DMS114 treated with DMSO at 0.1 percent for 48 hours (cell line): ENCODE measurements around the gene ELK3.

Experiments
- DNase-seq: peaks from one replicate; lab custom pipeline; 2025; ENCODE audit not compliant: unreplicated experiment; lab: John Stamatoyannopoulos, UW

ELK3 gene

DNA sequence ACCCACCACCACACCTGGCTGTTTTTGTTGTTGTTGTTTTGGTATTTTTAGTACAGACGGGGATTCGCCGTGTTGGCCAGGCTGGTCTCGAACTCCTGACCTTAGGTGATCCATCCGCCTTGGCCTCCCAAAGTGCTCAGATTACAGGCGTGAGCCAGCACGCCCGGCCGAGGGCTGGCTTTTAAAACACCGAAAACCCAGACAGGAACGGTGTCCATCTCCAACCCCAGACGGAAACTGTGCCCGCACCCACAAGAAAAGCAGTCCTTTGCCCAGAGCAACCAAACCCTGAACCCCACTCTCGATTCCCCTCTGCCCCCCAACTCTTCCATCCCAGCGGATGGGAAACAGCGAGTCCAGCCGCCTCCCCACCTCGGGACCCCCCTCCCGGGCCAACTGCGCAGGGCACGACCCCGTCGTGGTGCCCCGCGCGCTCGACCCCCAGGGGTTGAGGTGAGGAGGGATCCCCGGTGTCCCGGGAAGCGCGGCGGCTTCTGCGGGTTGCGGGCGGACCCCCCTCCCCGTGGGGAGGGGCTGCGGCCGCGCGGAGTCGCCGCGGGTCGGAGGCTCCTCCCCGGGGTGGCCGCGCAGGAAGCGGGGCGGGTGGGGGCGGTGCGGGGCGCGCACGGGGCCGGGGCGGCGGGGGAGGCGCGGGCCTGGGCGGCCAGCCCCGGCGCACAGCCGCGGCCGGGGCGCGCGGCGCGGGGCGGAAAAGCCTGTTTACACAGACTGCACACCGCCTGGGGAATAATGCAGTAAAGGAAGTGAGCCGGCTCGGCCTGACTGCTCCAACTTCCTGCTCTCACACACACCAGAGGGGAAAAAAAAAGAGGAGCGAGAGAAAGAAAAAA, at the start of gene ELK3:
Gene ELK3, plus strand, starts transcription at position 651 of the 851 bp plus-strand sequence.
- DNase-seq: peak; percentile 10

DNA sequence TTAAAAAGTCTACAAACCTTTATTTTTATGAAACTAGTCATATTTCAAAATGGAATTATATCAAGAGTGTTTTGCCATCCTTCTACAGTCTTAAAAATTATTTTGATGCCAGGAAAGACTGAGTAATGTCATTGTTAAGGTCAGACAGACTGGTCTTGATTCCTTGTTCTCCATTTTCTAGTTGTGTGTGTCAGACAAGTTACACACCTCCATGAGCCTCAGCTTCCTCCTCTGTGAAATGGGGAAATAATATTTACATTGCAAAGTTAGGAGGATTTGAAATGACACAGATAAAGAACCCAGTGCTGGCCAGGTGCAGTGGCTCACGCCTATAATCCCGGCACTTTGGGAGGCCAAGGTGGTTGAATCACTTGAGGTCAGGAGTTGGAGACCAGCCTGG, 47.4 kb upstream of the ELK3 start:
- no peak for DNase-seq

DNA sequence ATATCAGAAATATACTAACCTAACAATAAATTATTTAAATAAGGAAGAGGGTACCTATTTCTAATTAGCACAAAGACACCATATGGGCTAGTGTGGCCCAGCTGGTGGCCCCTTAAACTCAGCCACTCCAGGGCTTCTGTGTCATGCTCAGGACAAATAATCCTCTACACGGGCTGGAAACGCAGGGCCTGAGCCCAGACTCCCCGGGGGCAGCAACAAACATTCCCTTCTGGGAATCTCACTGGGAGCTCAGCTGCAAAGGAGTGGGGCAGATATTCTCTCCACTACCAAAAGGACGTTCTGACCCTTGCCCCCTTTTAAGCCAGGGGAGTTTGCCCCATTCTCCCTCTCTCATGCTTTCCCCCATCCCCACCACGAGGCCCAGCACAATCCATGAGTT, 43.7 kb upstream of the ELK3 start:
- DNase-seq: no peak

DNA sequence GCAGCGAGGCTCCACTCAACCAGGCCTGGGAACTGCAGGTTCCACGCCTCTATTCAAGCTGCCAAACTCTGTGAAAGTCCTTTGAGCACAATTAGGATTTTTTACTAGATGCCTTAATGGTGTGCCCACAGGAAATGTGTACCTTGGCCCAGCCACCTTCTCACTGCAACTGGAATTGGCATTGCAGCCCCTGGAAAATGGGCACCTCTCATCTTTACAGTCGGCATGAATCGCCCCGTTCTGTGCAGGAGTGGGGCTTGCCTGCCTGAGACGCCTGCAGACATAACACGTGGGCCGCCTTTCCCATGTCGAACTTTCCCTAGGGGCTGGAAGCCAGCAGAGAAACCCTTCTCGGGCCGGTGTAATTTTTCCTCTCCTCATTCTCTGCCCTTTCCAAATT, 42.0 kb upstream of the ELK3 start:
- no peak for DNase-seq

DNA sequence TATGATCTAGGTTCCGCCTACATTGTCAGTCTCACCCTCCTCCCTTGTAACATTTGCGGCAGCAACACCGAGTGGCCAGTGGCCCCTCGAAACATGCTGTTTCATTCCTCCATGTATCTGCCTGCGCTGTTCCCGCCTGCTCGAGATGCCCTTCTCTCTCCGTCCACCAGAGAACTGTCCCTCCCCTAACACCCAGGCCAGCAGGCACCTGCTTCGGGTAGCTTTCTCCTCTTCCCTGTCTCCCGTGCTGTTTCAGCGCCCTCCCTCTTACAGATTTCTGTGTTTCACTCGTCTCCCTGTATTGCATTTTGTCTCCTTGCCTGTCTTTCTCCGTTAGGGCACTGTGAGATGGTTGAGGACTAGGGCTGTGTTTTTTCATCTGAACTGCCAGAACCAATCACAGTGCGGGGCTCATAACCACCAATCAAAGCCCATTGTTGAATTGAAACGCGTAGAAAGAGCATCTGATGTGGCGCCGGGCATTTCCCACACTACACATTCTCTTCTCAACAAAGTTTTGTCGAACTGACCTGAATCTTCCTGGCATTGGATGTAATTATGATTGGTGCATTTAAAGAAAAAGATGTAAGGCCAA, 40.9 kb upstream of the ELK3 start:
- DNase-seq: peak; percentile 76

DNA sequence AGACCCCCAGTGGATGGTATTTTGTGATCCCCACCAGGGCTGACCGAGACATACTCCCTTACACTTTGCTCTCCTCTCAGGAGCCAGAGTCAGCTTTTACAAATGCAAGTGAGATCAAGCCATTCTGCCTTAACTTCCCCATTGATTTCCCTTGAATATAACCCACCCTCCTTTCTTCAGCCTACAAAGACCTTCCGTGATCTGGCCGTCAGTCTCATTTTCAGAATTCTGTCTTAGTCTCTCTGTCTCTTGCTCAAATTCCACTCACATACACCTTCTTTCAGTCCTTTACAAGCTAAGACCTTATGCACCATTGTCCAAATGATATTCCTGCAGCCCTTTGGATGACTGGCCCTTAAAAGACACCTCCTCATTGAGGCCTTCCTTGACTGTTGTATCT, 39.0 kb upstream of the ELK3 start:
- no peak for DNase-seq

DNA sequence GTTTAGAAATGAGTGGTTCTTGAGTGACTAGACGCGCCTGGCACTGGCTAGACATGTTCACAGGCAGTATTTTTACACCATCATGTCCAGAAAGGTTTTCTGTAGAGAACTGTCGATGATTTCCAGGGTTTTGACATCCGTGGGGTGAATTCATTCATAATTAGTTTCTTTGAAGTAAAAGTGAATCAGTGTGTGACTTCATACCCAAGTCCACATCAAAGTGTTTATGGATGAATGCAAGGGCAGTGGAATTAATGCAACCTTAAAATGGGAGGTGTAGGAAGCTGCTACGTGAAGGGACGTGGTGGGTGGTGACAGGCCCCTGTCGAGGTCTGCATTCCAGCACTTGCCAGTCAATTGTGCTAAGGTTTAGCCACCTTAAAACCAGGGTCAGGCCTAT, 38.4 kb upstream of the ELK3 start:
- DNase-seq: no peak

DNA sequence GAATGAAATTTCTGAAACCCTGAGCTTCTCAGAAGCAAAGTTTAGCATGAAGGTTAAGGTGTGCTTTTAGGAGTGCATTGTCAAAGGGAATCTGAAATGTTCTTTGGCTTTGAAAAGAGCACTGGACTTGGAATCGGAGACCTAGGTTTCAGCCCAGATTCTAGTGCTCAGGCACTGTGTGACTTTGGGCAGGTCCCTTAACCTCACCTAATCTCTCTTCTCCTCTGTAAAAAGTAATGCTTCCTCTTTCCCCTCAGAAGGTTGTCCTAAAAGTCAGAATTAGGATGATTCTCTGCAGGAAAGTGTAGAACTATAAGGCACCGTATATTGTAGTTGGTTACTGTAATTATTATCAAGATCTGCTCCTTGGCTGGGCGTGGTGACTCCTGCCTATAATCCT, 38.0 kb upstream of the ELK3 start:
- DNase-seq: no peak

DNA sequence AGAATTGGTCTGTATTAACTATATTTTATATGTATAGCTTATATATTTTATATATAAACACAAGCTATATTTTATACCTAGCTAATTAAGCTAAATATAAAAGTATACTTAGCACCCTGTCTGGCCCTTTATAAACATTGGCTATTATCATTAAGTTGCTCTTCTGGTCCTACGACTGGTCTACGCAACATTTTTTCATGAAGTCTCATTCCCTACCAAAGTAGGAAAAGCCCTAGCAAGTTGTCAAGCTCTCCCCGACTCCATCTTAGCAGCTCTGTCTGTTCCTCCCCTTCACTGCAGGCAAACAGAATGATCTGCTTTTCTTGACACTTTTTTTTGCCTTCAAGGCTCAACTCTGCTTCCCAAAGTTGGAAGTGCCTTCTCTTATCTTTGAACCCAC, 36.7 kb upstream of the ELK3 start:
- DNase-seq: no peak

DNA sequence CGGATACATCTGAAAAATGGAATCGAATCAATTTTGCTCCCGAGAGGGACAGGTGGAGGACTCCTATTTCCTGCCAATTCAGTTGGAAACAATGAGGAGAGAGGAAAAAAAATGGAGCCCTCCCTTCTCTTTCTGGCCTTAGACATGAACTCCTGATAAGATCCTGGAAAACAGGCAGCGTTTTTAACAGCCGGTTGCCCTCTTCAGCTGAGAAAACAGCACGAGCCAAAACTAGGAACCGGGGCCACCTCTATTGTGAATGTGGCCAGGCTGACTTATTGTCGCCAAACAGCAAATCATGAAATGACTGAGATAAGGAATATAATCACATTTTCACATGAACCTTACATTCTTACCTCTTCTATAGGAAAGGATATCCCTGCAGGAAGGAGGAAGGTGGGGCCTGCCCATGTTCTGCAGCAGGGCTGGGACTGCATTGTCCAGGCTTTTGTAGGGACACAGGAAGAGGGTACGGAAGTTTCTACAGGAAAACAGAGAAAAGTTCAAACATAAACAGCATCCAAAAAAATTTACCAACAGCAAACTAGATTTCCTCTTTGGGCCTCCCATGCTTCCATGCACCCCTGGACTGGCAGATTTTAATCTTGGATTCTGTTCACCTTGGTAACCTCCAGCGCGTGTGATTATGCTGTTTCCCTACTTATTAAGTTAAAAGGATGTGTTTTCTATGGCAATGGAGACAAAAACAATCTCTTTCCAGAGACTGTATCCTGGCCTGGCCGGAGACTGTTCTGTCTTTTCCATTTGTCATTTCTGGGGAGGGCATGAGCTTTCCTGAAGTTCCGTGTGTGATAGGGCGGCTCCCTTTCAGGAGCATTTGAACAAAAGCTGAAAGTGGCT, 29.0 kb upstream of the ELK3 start:
- DNase-seq: no peak

DNA sequence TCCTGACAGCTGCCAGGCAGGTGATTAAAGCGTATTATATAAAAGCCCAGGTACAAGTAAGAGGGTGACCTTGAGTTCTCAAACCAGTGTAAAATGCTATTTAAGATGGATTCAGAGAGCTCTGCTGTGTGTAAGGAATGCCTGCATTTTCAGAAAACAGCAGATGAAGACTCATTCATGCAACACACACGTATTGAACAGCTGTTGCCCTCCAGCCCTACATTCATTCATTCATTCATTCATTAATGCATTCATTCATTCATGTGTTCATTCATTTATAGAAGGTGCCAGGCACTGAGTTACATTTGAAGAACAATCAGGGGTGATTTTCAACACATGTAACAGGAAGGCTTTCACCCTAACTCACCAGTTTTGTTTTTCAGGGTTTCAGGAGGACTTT, 27.4 kb upstream of the ELK3 start:
- DNase-seq: no peak

DNA sequence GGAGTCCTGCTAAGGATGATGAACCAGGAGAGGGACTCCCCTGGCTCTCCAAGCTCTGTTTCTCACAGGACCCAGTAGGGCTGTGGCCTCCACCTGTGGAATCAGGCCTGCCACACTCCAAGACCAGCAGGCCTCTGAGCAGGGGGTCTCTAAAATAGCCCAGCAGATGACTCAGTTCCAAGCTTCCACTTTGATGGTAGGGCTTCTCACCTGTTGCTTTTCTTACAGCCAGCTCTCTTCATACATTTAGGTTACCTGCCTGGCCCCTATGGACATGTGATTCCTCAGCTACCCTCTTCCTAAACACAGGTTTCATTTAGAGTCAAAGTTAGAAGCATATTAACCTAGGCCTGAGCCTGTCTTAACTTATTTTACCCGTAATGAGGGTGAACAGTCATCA, 26.7 kb upstream of the ELK3 start:
- DNase-seq: no peak

DNA sequence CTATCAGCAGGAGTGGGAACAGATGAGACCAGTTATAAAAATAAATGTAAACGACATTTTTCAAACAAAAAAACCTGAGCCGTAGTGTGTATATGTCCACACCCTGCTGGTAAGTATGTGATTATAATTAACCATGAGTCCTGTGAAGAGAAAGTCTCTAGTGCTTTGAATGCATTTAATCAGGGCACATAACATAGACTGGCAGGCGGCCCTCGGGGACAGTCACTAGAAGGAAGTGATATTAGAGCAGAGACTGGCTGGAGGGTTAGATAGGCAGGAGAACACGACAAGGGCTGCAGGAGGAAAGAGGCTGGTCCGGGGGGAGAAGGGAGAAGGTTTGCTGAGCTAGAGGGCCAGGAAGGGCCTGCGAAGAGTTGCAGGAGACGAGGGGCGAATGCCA, 23.8 kb upstream of the ELK3 start:
- DNase-seq: no peak

DNA sequence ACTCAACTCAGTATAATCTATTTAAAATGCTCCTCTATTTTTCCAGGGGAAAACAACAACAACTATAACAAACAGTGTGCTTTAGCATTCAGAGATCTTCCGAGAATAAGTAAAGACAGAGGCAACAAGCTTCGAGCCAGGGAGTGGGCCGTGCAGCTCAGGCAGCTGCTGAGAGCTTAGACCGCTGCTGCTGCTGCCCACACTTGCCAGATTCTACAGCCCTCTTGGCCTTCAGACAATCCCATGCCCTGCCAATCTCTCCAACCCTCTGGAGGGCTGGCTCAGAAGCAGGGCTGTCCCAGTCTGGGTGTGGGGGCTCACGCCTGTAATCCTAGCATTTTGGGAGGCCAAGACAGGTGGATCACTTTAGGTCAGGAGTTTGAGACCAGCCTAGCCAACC, 23.4 kb upstream of the ELK3 start:
- no peak for DNase-seq

DNA sequence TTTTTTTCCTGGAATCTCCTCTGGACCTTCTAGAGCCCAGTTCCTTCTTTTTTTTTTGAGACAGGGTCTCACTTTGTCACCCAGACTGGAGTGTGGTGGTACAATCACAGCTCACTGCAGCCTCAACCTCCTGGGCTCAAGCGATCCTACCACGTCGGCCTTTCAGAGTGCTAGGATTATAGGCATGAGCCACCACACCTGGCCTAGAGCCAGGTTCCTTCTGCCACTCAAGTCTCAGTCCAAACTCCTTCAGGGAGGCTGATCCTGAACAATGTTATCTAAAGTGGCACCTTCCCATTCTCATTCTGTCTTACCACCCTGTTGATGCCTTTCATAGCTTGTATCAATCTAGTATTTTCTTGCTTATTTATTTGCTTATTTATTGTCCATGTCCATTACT, 22.3 kb upstream of the ELK3 start:
- DNase-seq: no peak

DNA sequence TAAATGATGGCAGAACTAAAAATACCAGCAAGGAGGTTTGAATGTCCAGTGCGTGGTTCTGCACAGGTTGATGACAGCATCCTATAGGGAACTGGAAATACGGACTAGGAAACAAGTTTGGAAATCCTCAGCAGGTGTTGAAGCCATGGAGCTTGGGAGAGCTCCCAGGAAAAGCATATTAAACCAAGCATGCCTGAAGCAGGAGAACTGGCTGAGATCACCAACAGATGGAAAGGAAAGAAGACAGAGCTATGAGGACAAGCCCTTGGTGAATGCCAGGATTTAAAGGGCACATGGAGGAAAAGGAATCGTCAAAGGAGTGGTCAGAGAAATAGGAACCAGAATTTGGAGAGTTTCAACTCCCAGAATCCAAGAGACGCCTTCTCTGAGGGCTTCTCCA, 21.2 kb upstream of the ELK3 start:
- no peak for DNase-seq

DNA sequence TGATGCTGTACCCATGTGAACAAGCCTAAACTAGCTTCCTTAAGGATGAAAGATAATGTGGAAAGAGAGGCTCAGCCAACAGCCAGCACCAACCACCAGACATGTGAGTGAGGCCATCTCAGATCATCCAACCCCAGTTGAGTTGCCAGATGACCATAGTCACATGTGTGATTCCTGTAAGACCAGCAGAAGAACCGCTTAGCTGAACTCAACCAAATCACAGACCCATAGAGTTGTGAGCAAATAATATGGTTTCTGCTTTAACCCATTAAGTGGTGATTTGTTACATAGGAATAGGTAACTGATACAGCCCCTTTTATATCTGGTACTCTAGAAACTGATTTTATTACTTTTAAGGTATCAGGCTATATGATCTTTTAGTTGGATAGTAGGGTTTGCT, 17.6 kb upstream of the ELK3 start:
- no peak for DNase-seq

DNA sequence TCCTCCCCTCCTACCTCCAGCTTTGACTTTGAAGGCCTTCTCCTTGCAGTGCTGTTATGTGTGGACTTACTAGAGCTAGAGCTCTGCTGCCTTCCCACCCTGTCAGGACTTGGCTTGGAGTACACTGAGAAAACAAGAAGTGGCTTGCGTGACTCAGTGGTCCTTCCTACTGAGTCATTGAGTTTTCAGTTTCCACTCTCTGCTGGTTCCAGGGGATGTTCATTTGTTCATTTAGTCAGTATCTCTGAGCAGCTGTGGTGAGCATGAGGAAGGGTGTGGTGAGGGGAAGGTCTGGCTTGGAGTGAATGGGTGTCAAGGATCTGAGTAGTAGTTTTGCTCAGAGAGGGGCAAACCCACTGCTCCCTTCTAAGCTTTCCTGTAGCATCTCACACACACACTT, 17.2 kb upstream of the ELK3 start:
- no peak for DNase-seq

DNA sequence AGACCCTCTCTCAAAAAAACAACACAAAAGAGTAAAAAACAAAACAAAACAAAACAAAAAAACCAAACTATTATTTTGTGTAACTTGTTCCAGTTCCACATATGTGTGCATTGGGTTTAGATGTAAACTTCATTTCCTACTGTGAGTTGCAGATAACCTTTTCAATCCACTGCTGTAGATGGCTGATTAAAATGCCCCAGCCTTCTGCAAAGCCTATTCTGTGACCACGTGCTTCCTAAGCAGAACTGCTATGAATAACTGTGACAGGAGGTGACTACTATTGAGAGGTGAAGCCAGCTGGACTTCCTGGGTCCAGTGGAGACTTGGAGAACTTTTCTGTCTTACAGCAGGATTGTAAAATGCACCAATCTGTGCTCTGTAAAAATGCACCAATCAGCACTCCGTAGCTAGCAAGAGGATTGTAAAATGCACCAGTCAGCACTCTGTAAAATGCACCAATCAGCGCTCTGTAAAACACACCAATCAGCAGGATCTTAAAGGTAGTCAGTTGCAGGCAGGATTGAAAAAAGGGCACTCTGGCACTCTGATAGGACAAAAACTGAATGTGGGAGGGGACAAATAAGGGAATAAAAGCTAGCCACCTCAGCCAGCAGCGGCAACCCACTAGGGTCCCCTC, 10.3 kb upstream of the ELK3 start:
- DNase-seq: no peak

DNA sequence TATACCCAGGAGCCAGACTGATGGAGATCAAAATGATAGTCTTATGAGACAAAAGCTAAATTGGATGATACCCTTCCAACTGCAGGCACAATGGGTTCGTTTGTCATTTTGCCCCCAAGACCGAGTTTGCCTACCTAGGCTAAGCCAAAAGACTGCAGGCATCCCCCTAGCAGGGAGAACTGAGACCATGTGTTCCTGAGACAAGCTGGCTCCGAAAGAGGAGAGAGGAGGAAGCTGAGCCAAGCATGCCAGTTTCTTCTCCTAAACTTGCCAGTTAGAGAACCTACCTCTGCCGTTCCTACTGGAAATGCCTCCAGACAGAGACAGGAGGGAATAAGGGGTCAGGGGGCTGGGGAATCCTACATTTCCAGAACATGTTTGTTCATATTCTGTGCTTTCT, 8.3 kb upstream of the ELK3 start:
- DNase-seq: no peak

DNA sequence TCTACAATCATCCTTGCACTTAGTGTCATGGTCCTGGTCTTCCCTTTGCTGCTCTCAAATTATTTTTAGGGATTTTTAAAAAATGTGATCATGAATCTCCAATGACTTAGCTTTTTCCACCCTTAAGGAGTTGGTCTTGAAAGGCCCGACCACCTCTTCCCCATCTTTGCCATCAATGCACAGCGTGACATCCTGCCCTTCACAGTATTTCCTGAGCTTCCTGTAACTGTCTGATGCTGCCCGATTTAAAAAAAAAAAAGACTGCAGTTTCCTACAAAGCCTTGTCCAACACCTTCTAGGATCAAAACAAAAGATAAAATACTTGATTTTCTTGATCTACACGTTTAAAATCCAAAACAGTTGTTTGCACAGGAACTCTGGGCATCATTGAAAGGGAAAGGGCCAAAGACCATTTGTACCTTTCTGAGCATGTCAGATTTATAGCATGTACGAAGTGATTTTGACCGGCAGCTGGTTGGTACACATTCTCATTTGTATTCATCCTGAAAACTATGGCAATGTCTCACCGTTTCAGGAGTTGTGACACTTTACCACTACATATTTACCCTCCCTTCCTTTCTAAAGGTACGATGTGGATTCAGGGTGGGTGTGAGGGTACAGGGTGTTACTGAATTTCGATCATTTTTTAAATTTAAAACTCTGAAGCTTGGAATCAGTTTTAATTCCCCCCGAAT, 7.4 kb upstream of the ELK3 start:
- no peak for DNase-seq
